SK-N-SH treated with all-trans-retinoic acid at 6 μM for 48 hours (cell line): ENCODE results near the gene GPR161.

Experiments
- ATAC-seq: fragments of 200-7000 bp; cut with Tn5 transposase; 3 replicates; pipeline ENCODE4 v1.9.1; 2020; ENCODE audit warnings: mild to moderate bottlenecking, moderate library complexity
- ARNTL ChIP-seq: fragments of 450-650 bp; formaldehyde crosslinking; IDR thresholded peaks from 2 replicates; pipeline ENCODE4 v1.5.0; 2020; ENCODE audit warnings: low read depth, mild to moderate bottlenecking, moderate library complexity, borderline replicate concordance
- BACH2 ChIP-seq: fragments of 250-450 bp; sonication (Bioruptor Pico); IDR thresholded peaks from 2 replicates; pipeline ENCODE4 v1.9.0; 2021; ENCODE audit warnings: mild to moderate bottlenecking, borderline replicate concordance
- ESRRG ChIP-seq: fragments of 250-450 bp; sonication (Bioruptor Pico); IDR thresholded peaks from 2 replicates; pipeline ENCODE4 v1.6.1; 2021; ENCODE audit warnings: mild to moderate bottlenecking
- GLIS3 ChIP-seq: fragments of 250-450 bp; sonication (Bioruptor Pico); IDR thresholded peaks from 2 replicates; pipeline ENCODE4 v1.5.0; 2020; ENCODE audit warnings: mild to moderate bottlenecking, moderate library complexity
- ISL1 ChIP-seq: fragments of 250-450 bp; sonication (Bioruptor Pico); IDR thresholded peaks from 2 replicates; pipeline ENCODE4 v2.1.2; 2022; ENCODE audit warnings: mild to moderate bottlenecking, moderate library complexity
- OSR1 ChIP-seq: fragments of 250-450 bp; sonication (Bioruptor Pico); IDR thresholded peaks from 2 replicates; pipeline ENCODE4 v1.8.0; 2022; ENCODE audit warnings: moderate library complexity, mild to moderate bottlenecking, inconsistent platforms
- RARB ChIP-seq: fragments of 250-450 bp; sonication (Bioruptor Pico); IDR thresholded peaks from 2 replicates; pipeline ENCODE4 v1.8.0; 2021; ENCODE audit warnings: mild to moderate bottlenecking, moderate library complexity
- SNAI2 ChIP-seq: fragments of 250-450 bp; sonication (Bioruptor Pico); IDR thresholded peaks from 2 replicates; pipeline ENCODE4 v1.5.0; 2020; ENCODE audit warnings: mild to moderate bottlenecking, moderate library complexity
- TCF4 ChIP-seq: fragments of 250-450 bp; sonication (Bioruptor Pico); IDR thresholded peaks from 2 replicates; pipeline ENCODE4 v1.8.0; 2021; ENCODE audit warnings: mild to moderate bottlenecking, moderate library complexity, borderline replicate concordance
- TOX ChIP-seq: fragments of 250-450 bp; sonication (Bioruptor Pico); IDR thresholded peaks from 2 replicates; pipeline ENCODE4 v1.8.0; 2021; ENCODE audit warnings: mild to moderate bottlenecking, moderate library complexity, borderline replicate concordance
- ZC3H10 ChIP-seq: fragments of 250-450 bp; sonication (Bioruptor Pico); IDR thresholded peaks from 2 replicates; pipeline ENCODE4 v1.5.1; 2021; ENCODE audit warnings: mild to moderate bottlenecking, moderate library complexity
- ZFP3 ChIP-seq: fragments of 250-450 bp; sonication (Bioruptor Pico); IDR thresholded peaks from 2 replicates; pipeline ENCODE4 v1.5.0; 2020; ENCODE audit warnings: mild to moderate bottlenecking, moderate library complexity
- ZNF565 ChIP-seq: fragments of 450-650 bp; formaldehyde crosslinking; conservative IDR thresholded peaks from 2 replicates; pipeline ENCODE4 v1.5.0; 2020; ENCODE audit warnings: low read depth, mild to moderate bottlenecking, moderate library complexity
- ZNF70 ChIP-seq: fragments of 450-650 bp; formaldehyde crosslinking; IDR thresholded peaks from 2 replicates; pipeline ENCODE4 v1.5.0; 2020; ENCODE audit warnings: mild to moderate bottlenecking, moderate library complexity
- ZNF8 ChIP-seq: fragments of 450-650 bp; formaldehyde crosslinking; IDR thresholded peaks from 2 replicates; pipeline ENCODE4 v1.5.0; 2020; ENCODE audit warnings: mild to moderate bottlenecking, moderate library complexity
- TF ChIP-seq, protein P1 (sequence below): fragments of 250-450 bp; sonication (Bioruptor Pico); IDR thresholded peaks from 2 replicates; pipeline ENCODE4 v1.8.0; 2020; ENCODE audit warnings: mild to moderate bottlenecking, moderate library complexity, borderline replicate concordance
- TF ChIP-seq, protein P2 (sequence below): fragments of 250-450 bp; sonication (Bioruptor Pico); IDR thresholded peaks from 2 replicates; pipeline ENCODE4 v1.5.0; 2020; ENCODE audit warnings: mild to moderate bottlenecking, moderate library complexity

The GPR161 gene

DNA sequence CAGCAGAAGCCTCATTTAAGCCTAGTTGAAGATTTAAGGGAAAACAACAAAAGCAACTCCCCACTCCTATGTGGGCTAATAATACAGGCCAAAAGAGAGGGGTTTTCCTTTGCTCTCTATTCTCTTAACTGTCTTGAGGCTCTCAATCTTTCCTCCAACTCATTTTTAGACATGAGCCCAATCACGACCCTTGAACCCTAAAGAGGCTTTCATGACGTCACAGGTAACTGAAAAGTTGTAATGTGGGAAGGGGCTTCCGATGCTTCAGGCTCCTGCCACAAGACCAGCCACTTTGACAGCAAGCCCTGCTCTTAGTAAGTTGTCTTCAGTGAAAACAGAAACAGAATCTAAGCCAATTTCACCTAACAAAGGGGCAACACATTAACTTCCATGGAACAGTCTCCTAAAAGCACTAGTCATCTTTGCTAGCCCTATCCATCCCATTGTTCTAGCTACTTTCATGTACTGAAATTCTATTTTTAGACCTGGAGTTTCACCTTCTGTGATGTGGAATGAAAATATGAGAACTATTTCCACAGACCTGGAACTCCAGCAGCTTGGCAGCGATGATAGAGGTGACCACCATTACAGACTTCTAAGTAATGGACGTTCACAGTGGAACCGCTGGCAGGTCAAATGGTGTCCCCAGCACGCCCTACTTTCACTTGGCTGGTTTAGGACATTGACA, 36.3 kb downstream of the GPR161 start:
- ATAC-seq = no peak
- TF ChIP-seq ARNTL (CRISPR knock-in tag) (no peak), ESRRG (CRISPR knock-in tag) (no peak), ZNF70 (CRISPR knock-in tag) (no peak), BACH2 (CRISPR knock-in tag) (no peak), GLIS3 (CRISPR knock-in tag) (no peak), TOX (CRISPR knock-in tag) (no peak), SNAI2 (CRISPR knock-in tag) (no peak), ZNF8 (CRISPR knock-in tag) (no peak), OSR1 (CRISPR knock-in tag) (no peak), ZNF565 (CRISPR knock-in tag) (no peak), ISL1 (CRISPR knock-in tag) (no peak), ZC3H10 (CRISPR knock-in tag) (no peak)
- TF ChIP-seq, protein P1, sequence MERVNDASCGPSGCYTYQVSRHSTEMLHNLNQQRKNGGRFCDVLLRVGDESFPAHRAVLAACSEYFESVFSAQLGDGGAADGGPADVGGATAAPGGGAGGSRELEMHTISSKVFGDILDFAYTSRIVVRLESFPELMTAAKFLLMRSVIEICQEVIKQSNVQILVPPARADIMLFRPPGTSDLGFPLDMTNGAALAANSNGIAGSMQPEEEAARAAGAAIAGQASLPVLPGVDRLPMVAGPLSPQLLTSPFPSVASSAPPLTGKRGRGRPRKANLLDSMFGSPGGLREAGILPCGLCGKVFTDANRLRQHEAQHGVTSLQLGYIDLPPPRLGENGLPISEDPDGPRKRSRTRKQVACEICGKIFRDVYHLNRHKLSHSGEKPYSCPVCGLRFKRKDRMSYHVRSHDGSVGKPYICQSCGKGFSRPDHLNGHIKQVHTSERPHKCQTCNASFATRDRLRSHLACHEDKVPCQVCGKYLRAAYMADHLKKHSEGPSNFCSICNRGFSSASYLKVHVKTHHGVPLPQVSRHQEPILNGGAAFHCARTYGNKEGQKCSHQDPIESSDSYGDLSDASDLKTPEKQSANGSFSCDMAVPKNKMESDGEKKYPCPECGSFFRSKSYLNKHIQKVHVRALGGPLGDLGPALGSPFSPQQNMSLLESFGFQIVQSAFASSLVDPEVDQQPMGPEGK (CRISPR knock-in tag) = no peak
- TF ChIP-seq, protein P2, sequence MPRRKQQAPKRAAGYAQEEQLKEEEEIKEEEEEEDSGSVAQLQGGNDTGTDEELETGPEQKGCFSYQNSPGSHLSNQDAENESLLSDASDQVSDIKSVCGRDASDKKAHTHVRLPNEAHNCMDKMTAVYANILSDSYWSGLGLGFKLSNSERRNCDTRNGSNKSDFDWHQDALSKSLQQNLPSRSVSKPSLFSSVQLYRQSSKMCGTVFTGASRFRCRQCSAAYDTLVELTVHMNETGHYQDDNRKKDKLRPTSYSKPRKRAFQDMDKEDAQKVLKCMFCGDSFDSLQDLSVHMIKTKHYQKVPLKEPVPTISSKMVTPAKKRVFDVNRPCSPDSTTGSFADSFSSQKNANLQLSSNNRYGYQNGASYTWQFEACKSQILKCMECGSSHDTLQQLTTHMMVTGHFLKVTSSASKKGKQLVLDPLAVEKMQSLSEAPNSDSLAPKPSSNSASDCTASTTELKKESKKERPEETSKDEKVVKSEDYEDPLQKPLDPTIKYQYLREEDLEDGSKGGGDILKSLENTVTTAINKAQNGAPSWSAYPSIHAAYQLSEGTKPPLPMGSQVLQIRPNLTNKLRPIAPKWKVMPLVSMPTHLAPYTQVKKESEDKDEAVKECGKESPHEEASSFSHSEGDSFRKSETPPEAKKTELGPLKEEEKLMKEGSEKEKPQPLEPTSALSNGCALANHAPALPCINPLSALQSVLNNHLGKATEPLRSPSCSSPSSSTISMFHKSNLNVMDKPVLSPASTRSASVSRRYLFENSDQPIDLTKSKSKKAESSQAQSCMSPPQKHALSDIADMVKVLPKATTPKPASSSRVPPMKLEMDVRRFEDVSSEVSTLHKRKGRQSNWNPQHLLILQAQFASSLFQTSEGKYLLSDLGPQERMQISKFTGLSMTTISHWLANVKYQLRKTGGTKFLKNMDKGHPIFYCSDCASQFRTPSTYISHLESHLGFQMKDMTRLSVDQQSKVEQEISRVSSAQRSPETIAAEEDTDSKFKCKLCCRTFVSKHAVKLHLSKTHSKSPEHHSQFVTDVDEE (CRISPR knock-in tag) = no peak

DNA sequence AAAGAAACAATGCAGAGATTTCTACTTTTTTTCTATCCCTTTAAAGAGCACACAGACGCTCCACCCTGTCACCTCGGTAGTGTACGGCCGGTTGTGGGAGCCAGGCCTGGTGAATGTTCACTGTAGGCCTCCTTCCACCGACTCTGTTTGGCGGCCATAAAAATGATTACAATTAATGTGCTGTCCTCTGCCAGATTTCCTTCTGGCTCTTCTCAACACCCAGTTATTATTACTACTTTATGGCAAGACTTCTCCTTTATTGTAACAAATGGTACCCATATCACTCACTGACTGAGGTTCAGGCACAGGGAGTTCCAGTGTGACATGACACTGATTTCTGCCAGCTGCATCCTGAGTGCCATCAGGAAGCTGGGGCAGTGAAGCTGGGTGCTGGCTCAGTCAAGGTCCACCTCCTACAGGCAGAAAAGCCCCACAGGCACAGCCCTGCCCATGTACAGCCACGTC, 37.4 kb downstream of the GPR161 start:
- ATAC-seq = no peak

DNA sequence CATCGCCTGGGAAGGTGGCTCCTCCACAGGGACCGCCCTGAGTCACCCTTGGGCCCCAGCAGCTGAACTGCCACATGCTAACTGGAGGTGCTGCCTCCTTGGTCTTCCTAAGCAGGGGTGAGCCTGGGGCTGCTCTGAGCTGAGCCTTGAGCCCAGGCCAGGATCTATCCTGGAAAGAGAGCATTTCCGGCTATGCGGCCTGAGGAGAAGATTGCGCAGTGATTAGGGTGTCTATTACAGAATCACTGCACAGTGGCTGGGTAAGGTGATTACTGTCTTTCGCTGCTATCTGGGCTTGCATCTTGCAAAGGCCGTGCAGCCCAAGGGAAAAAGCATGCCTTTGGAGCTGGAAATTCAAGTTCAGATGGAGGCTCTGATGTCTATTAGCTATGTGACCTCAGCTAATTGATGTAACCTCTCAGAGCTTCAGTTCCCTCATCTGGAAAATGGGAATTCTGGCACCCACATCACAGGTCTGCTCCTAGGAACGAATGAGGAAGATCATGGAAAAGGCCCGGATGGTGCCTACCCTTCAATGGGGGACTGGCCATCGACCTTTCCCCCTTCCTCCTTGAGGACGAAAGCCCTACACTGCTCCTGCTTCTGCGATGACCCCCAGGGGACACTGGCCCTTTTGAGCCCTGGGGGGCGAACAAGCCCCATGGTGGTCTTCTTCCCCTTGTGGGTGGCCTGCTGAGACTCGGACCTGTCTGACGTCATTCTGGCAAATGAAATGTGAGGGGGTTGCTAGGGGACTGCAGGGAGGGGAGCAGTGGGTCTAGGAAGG, 38.0 kb downstream of the GPR161 start:
- no peak for ATAC-seq

More for the DNA sequence above, 37.4 kb downstream of the GPR161 start:
- TF ChIP-seq OSR1 (CRISPR knock-in tag) = no peak

DNA sequence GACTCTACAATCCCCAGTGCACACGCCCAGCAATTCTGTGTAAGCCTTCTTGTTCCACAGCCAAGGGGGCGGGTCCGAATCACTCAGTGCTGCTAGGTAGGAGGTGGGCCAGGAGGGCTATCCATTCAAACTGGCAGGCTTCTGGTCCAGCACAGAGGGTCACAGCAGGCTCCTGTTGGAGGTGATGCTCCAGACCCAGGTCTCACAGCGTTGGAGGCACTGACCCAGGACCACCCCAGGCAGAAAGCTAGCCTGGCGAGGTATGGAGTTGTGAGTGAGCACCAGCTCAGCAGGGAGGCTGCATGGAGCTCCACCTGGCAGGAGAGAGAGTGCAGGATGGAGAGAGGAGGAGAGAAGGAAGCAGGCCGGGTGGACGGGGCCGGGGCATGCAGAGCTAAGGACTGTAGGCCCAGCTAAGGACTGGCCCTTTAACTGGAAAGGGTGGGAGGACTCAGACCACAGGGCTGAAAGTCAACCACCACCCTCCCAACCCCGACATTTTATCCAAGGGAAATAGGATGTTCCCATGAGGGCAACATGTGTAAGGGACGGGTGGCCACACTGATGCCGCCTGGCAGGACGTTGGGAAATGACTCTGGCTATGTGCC, 38.7 kb downstream of the GPR161 start:
- ATAC-seq = no peak
- no peak for TF ChIP-seq ARNTL (CRISPR knock-in tag)
- TF ChIP-seq ZFP3 (CRISPR knock-in tag) = no peak
- TF ChIP-seq, protein P1 (CRISPR knock-in tag) = no peak
- no peak for TF ChIP-seq ZNF8 (CRISPR knock-in tag)
- TF ChIP-seq BACH2 (CRISPR knock-in tag) = no peak
- no peak for TF ChIP-seq ZC3H10 (CRISPR knock-in tag)
- TF ChIP-seq SNAI2 (CRISPR knock-in tag) = no peak
- no peak for TF ChIP-seq ZNF70 (CRISPR knock-in tag)
- TF ChIP-seq TOX (CRISPR knock-in tag) = no peak
- no peak for TF ChIP-seq TCF4
- no peak for TF ChIP-seq ESRRG (CRISPR knock-in tag)
- no peak for TF ChIP-seq RARB
- TF ChIP-seq, protein P2 (CRISPR knock-in tag) = no peak

More for the DNA sequence above, 38.0 kb downstream of the GPR161 start:
- no peak for TF ChIP-seq ISL1 (CRISPR knock-in tag)
- TF ChIP-seq, protein P2 (CRISPR knock-in tag) = no peak
- no peak for TF ChIP-seq GLIS3 (CRISPR knock-in tag)
